Hepatocyte (in vitro differentiated cells): ENCODE results near the gene GPATCH4. TPM values are rescaled to one million over a fixed set of nuclear protein-coding genes. Genes with fewer than 3 reads are reported as not detected.

ENCODE experiments used
- DNase-seq: peaks from one replicate; pipeline ENCODE4 v3.0.0-alpha.2; 2016; ENCODE audit warnings: low spot score
- H2AFZ ChIP-seq: fragments of 200-600 bp; sonication (generic); 2 replicates; pipeline ENCODE4 v1.6.0; 2016; ENCODE audit warnings: antibody characterized with exemption, mild to moderate bottlenecking
- H3K27ac ChIP-seq: fragments of 200-600 bp; sonication (generic); 2 replicates; pipeline ENCODE4 v1.5.1; 2016; ENCODE audit warnings: mild to moderate bottlenecking
- H3K27me3 ChIP-seq: fragments of 200-600 bp; sonication (generic); 2 replicates; pipeline ENCODE4 v1.6.1; 2016
- H3K36me3 ChIP-seq: fragments of 200-600 bp; sonication (generic); replicated peaks from 2 replicates; pipeline ENCODE4 v1.5.1; 2016; ENCODE audit warnings: low read depth; ENCODE audit not compliant: insufficient read depth
- H3K4me1 ChIP-seq: fragments of 200-600 bp; sonication (generic); 2 replicates; pipeline ENCODE4 v1.5.1; 2016; ENCODE audit warnings: mild to moderate bottlenecking, moderate library complexity; ENCODE audit not compliant: insufficient read depth
- H3K4me2 ChIP-seq: fragments of 200-600 bp; sonication (generic); 2 replicates; pipeline ENCODE4 v1.6.0; 2016
- H3K4me3 ChIP-seq: fragments of 200-600 bp; sonication (generic); 2 replicates; pipeline ENCODE4 v1.5.1; 2016; ENCODE audit warnings: mild to moderate bottlenecking
- H3K79me2 ChIP-seq: fragments of 200-600 bp; sonication (generic); 2 replicates; pipeline ENCODE4 v1.6.0; 2017; ENCODE audit warnings: mild to moderate bottlenecking
- H3K9me2 ChIP-seq: fragments of 200-600 bp; sonication (generic); replicated peaks from 2 replicates; pipeline ENCODE4 v1.6.0; 2017; ENCODE audit warnings: mild to moderate bottlenecking; ENCODE audit not compliant: insufficient read depth
- H3K9me3 ChIP-seq: fragments of 200-600 bp; sonication (generic); 2 replicates; pipeline ENCODE4 v1.5.1; 2016; ENCODE audit warnings: low read depth, mild to moderate bottlenecking
- H4K20me1 ChIP-seq: fragments of 200-600 bp; sonication (generic); 2 replicates; pipeline ENCODE4 v1.6.0; 2016; ENCODE audit warnings: mild to moderate bottlenecking; ENCODE audit not compliant: insufficient read depth, poor library complexity, severe bottlenecking
- EZH2 ChIP-seq: fragments of 200-600 bp; sonication (generic); IDR thresholded peaks from 2 replicates; pipeline ENCODE4 v1.6.1; 2016; ENCODE audit warnings: antibody characterized with exemption, mild to moderate bottlenecking, borderline replicate concordance
- EZH2phosphoT487 ChIP-seq: fragments of 200-600 bp; sonication (generic); IDR thresholded peaks from one replicate; pipeline ENCODE4 v1.6.1; 2018; ENCODE audit warnings: antibody characterized with exemption, mild to moderate bottlenecking, low read depth, moderate library complexity; ENCODE audit not compliant: unreplicated experiment, severe bottlenecking
- WGBS: methylation state at CpG from one replicate; pipeline ENCODE4 v1.1.6; 2016; ENCODE audit warnings: low lambda C conversion rate; ENCODE audit errors: missing lambda C conversion rate; 5-methylcytosine and 5-hydroxymethylcytosine counted together
- polyA plus RNA-seq: library from polyadenylated mRNA; unstranded; fragments of >200 nt; fragmentation: Nextera tagmentation; extraction: Ambion mirVana; gene quantifications from 2 replicates; pipeline ENCODE4 v1.2.1, GENCODE V29; 2016
- total RNA-seq: library from RNA; depleted of rRNA; stranded (reverse); fragments of >200 nt; gene quantifications from 2 replicates; pipeline ENCODE4 v1.2.3, GENCODE V29; 2014
- TF ChIP-seq, protein P1 (sequence below): fragments of 200-600 bp; sonication (generic); IDR thresholded peaks from 2 replicates; pipeline ENCODE4 v1.5.1; 2016; ENCODE audit warnings: antibody characterized with exemption, mild to moderate bottlenecking; ENCODE audit not compliant: poor library complexity

GPATCH4 gene
- total and polyA plus RNA-seq, 2 experiments from 2014 or later, result 5.6 to 28.3 TPM

GRCh38 chr1:156579472-156579871, 21.8 kb downstream of the GPATCH4 start, which contains the start of gene TTC24:
TSS of gene TTC24 (plus strand) at chr1:156579723. CDS start at chr1:156581365, 1,642 bp downstream.
- Histone ChIP-seq H3K79me2 (no peaks in the 10 kb centered on the region), H3K9me2 (no peaks in the 10 kb centered on the region), H2AFZ (no peak within 1 kb of the TSS), H3K4me3 (no peak within 1 kb of the TSS), H3K9me3 (no peaks in the 10 kb centered on the region), H3K27ac (no peak within 1 kb of the TSS), H3K4me2 (no peak within 1 kb of the TSS), H4K20me1 (no peaks in the 10 kb centered on the region), H3K4me1 (no peaks in the 10 kb centered on the region), H3K27me3 (no peaks in the 10 kb centered on the region), H3K36me3 (no peaks in the 10 kb centered on the region)
- no peak for DNase-seq
- TF ChIP-seq EZH2phosphoT487, result no peak
- TF ChIP-seq EZH2, result no peak
- TF ChIP-seq, protein P1, sequence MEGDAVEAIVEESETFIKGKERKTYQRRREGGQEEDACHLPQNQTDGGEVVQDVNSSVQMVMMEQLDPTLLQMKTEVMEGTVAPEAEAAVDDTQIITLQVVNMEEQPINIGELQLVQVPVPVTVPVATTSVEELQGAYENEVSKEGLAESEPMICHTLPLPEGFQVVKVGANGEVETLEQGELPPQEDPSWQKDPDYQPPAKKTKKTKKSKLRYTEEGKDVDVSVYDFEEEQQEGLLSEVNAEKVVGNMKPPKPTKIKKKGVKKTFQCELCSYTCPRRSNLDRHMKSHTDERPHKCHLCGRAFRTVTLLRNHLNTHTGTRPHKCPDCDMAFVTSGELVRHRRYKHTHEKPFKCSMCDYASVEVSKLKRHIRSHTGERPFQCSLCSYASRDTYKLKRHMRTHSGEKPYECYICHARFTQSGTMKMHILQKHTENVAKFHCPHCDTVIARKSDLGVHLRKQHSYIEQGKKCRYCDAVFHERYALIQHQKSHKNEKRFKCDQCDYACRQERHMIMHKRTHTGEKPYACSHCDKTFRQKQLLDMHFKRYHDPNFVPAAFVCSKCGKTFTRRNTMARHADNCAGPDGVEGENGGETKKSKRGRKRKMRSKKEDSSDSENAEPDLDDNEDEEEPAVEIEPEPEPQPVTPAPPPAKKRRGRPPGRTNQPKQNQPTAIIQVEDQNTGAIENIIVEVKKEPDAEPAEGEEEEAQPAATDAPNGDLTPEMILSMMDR, result no peak
- WGBS, result 61% methylated on average over 5 of the region's 5 CpGs

DNA sequence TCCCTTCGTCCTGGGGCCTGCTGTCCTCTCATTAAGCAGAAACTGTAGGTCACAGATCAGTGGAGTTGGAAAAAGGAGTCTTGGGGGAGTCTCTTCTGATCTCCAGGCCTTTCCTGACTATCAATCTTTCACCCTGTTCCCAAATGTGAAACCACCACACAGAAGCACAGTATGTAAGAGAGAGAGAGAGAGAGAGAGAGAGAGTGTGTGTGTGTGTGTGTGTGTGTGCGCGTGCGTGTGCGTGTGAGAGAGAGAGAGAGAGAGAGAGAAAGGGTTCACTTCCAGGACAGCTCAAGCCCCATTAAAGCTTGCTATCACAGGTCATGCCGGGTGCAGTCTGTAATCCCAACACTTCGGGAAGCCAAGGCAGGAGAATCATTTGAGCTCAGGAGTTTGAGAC, 23.2 kb downstream of the GPATCH4 start:
- TF ChIP-seq, protein P1, result no peak
- TF ChIP-seq EZH2phosphoT487 (no peak), EZH2 (no peak)
- 70% methylated on average over 3 of the region's 7 CpGs for WGBS
- Histone ChIP-seq H3K4me1 (no peaks in the 10 kb centered on the region), H4K20me1 (no peaks in the 10 kb centered on the region), H3K4me2 (no peak overlapping the region), H2AFZ (no peak overlapping the region), H3K27ac (no peak overlapping the region), H3K9me2 (no peaks in the 10 kb centered on the region), H3K4me3 (no peak overlapping the region), H3K36me3 (no peaks in the 10 kb centered on the region), H3K79me2 (no peaks in the 10 kb centered on the region), H3K9me3 (no peaks in the 10 kb centered on the region), H3K27me3 (no peaks in the 10 kb centered on the region)
- DNase-seq, result no peak

- Histone ChIP-seq H4K20me1 (no peaks in the 10 kb centered on the region), H3K36me3 (no peaks in the 10 kb centered on the region), H3K9me3 (no peaks in the 10 kb centered on the region), H3K4me1 (no peaks in the 10 kb centered on the region), H3K4me2 (no peak overlapping the region), H3K9me2 (no peaks in the 10 kb centered on the region), H3K79me2 (no peaks in the 10 kb centered on the region), H3K27ac (no peak overlapping the region), H3K27me3 (no peaks in the 10 kb centered on the region), H2AFZ (no peak overlapping the region), H3K4me3 (no peak overlapping the region)
- TF ChIP-seq, protein P1, result no peak
- TF ChIP-seq EZH2 (no peak), EZH2phosphoT487 (no peak)
- 88% methylated on average over 3 of the region's 3 CpGs for WGBS
- DNase-seq, result no peak
Measured at GRCh38 chr1:156577550-156577949, 23.7 kb downstream of the GPATCH4 start.

- no peaks in the 10 kb centered on the region for H3K9me3 ChIP-seq
- no peak for DNase-seq
- no peak overlapping the region for H3K4me2 ChIP-seq
- no peaks in the 10 kb centered on the region for H4K20me1 ChIP-seq
- H3K4me3 ChIP-seq, result no peak overlapping the region
- H3K27me3 ChIP-seq, result no peaks in the 10 kb centered on the region
- H2AFZ ChIP-seq, result no peak overlapping the region
- H3K27ac ChIP-seq, result no peak overlapping the region
- H3K4me1 ChIP-seq, result peaks cover 8% of the 10 kb centered on the region
- no peak for TF ChIP-seq EZH2phosphoT487
- no peak for TF ChIP-seq EZH2
- TF ChIP-seq, protein P1, result no peak
- H3K9me2 ChIP-seq, result no peaks in the 10 kb centered on the region
- H3K79me2 ChIP-seq, result peaks cover 9% of the 10 kb centered on the region
- H3K36me3 ChIP-seq, result no peaks in the 10 kb centered on the region
- 70% methylated on average over 2 of the region's 2 CpGs for WGBS
Measured at GRCh38 chr1:156574039-156574633, 27.1 kb downstream of the GPATCH4 start.
